Stimulated activated naive B cell treated with anti-CD40 and anti-IgM and Interleukin-4, amounts not matched to agents 10 μg/mL and 1 μg/mL and 100 μg/mL, for 72 hours (primary cell): ENCODE data around the gene CWC15.
A peak's percentile ranks its signal among the peaks of the same experiment; 100 is the strongest.

ENCODE experiments used
- ATAC-seq, 2 donors: fragments of 150-1000 bp; cut with Tn5 transposase; replicated peaks; 2 replicates each; pipeline ENCODE4 v1.10.0; 2021; ENCODE audit warnings: moderate library complexity in 1 of 2
- DNase-seq: peaks from one replicate; pipeline ENCODE4 v3.0.0; 2021
- H3K27ac Mint-ChIP-seq: one replicate; pipeline ENCODE4 v1.8.0; 2022; ENCODE audit warnings: mild to moderate bottlenecking, mixed read lengths
- H3K27me3 Mint-ChIP-seq, 2 donors: one replicate each; pipeline ENCODE4 v1.8.0; 2022; ENCODE audit warnings: mixed read lengths in 2 of 2
- H3K36me3 Mint-ChIP-seq, 2 donors: one replicate each; pipeline ENCODE4 v1.8.0; 2022; ENCODE audit warnings: mixed read lengths in 2 of 2, mild to moderate bottlenecking in 1 of 2
- H3K4me1 Mint-ChIP-seq, 2 donors: one replicate each; pipeline ENCODE4 v1.8.0; 2022; ENCODE audit warnings: mixed read lengths in 2 of 2, mild to moderate bottlenecking in 1 of 2
- H3K4me3 Mint-ChIP-seq, 2 donors: one replicate each; pipeline ENCODE4 v1.8.0; 2022; ENCODE audit warnings: mild to moderate bottlenecking in 2 of 2, mixed read lengths in 2 of 2, moderate library complexity in 1 of 2
- H3K9me3 Mint-ChIP-seq, 2 donors: one replicate each; pipeline ENCODE4 v1.8.0; 2022; ENCODE audit warnings: mixed read lengths in 2 of 2, mild to moderate bottlenecking in 1 of 2

Gene CWC15

GRCh38 chr11:94972700-94973098 lies 657 bp downstream of the CWC15 start:
- Mint-ChIP-seq H3K36me3 (peaks cover 26 to 30% of the 10 kb centered on the region in 2 donors), H3K27ac (peak overlapping the region; percentile 65), H3K4me1 (peaks cover 7 to 24% of the 10 kb centered on the region in 2 donors), H3K27me3 (no peaks in the 10 kb centered on the region), H3K9me3 (no peaks in the 10 kb centered on the region), H3K4me3 (peak overlapping the region; percentile 91 to 94)
- ATAC-seq (no peak), DNase-seq (no peak)

DNA sequence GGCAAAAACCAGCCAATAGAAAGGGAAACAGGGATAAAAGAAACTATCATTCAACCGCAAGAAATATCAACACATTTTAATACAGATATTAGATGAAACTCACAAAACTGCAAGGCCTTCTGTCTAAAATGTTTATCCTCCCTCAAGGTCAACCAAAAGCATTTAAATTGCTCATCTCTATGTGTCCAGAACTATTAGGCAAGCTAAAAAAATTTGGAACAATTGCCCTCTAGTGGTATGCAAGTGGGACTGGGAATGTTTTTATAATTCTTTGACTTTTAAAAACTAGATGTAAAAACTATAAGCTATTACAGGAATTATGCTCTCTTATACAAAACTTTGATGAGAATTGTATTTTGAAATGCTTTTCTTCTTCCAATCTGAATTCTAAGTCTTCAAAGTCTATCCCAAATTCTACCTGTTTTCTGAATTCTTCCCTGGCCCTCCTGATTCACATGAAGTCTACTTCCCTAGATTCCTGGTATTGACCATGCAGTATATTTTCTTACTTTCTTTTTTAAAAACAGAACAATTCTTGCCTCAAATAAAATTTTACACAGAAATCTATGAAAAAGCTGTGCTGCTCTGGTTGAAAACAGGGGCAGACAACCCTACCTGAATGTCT lies 4.9 kb downstream of the CWC15 start:
- Mint-ChIP-seq H3K27ac (no peak overlapping the region), H3K27me3 (no peaks in the 10 kb centered on the region), H3K9me3 (no peaks in the 10 kb centered on the region), H3K36me3 (peaks cover 29 to 49% of the 10 kb centered on the region in 2 donors), H3K4me1 (peaks cover 12 to 16% of the 10 kb centered on the region in 2 donors), H3K4me3 (no peak overlapping the region)
- DNase-seq (no peak), ATAC-seq (no peak)

- Mint-ChIP-seq H3K27me3 (no peaks in the 10 kb centered on the region), H3K4me1 (peaks cover 6 to 9% of the 10 kb centered on the region in 2 donors), H3K9me3 (no peaks in the 10 kb centered on the region), H3K4me3 (no peak overlapping the region), H3K36me3 (peaks cover 30 to 53% of the 10 kb centered on the region in 2 donors), H3K27ac (no peak overlapping the region)
- ATAC-seq = peak in 1 of 2 donors; percentile 33
- DNase-seq = no peak
These were observed 8.4 kb downstream of the CWC15 start for GRCh38 chr11:94964934-94965333.

GRCh38 chr11:94961255-94961654 lies 12.1 kb downstream of the CWC15 start:
- H3K36me3 Mint-ChIP-seq = peaks cover 14 to 38% of the 10 kb centered on the region in 2 donors
- H3K4me1 Mint-ChIP-seq = peaks cover 0 to 5% of the 10 kb centered on the region in 2 donors
- no peak for ATAC-seq
- no peaks in the 10 kb centered on the region for H3K27me3 Mint-ChIP-seq
- no peaks in the 10 kb centered on the region for H3K9me3 Mint-ChIP-seq
- no peak overlapping the region for H3K27ac Mint-ChIP-seq
- no peak for DNase-seq
- no peak overlapping the region for H3K4me3 Mint-ChIP-seq

DNA sequence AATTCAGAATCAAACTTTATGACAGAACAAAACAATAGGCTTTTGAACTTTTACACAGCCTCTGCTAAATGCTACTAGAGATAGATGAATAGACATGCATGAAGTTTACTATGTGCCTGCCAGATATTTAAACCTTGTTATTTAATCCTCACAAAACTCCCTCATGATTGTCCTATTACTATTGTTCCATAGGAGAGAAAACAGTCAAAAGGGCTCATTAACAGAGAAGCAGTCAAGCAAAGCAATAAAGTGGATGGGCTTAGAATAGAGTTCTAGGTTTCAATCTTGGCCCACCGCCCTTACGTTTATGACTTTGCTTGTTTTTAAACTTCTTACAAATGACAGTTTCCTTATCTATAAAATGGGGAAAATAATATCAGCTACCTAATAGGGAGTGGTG lies 12.9 kb downstream of the CWC15 start:
- ATAC-seq (no peak), DNase-seq (no peak)
- Mint-ChIP-seq H3K9me3 (no peaks in the 10 kb centered on the region), H3K4me3 (no peak overlapping the region), H3K27me3 (no peaks in the 10 kb centered on the region), H3K4me1 (peaks cover 0 to 3% of the 10 kb centered on the region in 2 donors), H3K27ac (no peak overlapping the region), H3K36me3 (peaks cover 12 to 30% of the 10 kb centered on the region in 2 donors)

DNA sequence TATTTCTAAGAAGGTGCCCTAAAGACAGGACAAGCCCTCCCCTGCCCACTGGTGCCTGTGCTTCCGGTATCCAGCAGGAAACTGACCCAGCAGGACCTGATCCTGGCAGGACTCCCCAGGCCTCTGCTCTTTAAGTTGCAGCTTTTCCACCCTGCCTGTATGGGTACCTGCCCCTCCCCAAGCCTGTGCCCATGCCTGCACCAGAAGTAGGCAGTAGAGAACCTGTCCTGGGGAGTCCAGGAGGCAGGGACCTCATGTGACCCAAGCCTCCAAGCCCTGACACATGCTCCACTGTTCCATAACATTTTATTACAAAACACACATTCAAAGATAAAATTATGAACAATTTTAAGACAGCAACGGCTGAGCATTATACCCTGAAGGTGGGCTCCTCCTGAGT lies 14.2 kb downstream of the CWC15 start:
- ATAC-seq (no peak), DNase-seq (no peak)
- Mint-ChIP-seq H3K4me1 (no peaks in the 10 kb centered on the region), H3K36me3 (peaks cover 8 to 19% of the 10 kb centered on the region in 2 donors), H3K4me3 (no peak overlapping the region), H3K27ac (peak overlapping the region; percentile 69), H3K9me3 (no peaks in the 10 kb centered on the region), H3K27me3 (no peaks in the 10 kb centered on the region)

GRCh38 chr11:94958121-94958696 lies 15.1 kb downstream of the CWC15 start:
- no peak for ATAC-seq
- no peak overlapping the region for H3K27ac Mint-ChIP-seq

DNA sequence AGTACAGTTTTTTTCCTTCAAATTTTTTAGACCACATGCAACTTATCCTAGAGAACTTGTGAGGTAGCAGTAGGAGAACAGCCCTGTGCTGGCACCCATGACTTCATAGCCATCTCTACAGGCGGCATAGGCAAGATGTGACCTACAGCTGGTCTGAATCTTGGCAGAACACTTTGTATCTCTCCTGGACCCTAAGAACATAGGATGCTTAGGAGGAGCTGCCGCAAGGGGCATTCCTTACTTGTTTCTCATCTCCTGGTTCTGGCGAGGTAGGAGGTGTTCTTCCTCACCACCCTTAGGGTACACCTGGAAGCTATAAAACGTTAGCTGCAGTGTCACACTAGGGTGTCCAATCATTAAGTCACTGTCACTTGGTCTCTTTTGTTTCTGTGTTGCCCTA lies 16.4 kb downstream of the CWC15 start:
- Mint-ChIP-seq H3K27ac (no peak overlapping the region), H3K9me3 (no peaks in the 10 kb centered on the region), H3K4me3 (no peak overlapping the region), H3K36me3 (peaks cover 5 to 14% of the 10 kb centered on the region in 2 donors), H3K4me1 (no peaks in the 10 kb centered on the region), H3K27me3 (no peaks in the 10 kb centered on the region)
- DNase-seq = no peak
- ATAC-seq = no peak

More at GRCh38 chr11:94958121-94958696, 15.1 kb downstream of the CWC15 start:
- H3K9me3 Mint-ChIP-seq = no peaks in the 10 kb centered on the region
- peaks cover 6 to 15% of the 10 kb centered on the region in 2 donors for H3K36me3 Mint-ChIP-seq
- H3K4me3 Mint-ChIP-seq = no peak overlapping the region
- no peak for DNase-seq
- H3K27me3 Mint-ChIP-seq = no peaks in the 10 kb centered on the region
- H3K4me1 Mint-ChIP-seq = no peaks in the 10 kb centered on the region

DNA sequence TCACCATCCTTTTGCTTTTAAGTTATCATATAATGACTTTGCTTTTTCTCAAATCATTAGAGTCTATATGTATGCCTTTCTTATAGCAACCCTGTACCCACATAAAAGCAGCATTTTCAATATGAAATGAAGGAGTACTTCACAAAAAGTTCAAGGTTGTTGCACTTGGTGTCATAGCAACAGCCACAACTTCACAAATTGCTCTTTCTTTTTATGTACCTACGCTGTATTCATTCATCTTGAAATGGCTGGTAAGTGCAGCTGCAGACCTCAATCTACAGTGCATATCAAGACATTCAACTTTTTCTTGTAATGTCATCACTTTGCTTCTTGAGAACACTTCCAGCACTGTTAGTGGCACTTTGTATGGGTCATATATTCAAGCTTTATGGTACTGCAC lies 18.6 kb downstream of the CWC15 start:
- peaks cover 0 to 4% of the 10 kb centered on the region in 2 donors for H3K27me3 Mint-ChIP-seq
- DNase-seq (no peak), ATAC-seq (no peak)
- H3K27ac Mint-ChIP-seq = no peak overlapping the region
- no peaks in the 10 kb centered on the region for H3K9me3 Mint-ChIP-seq
- no peak overlapping the region for H3K4me3 Mint-ChIP-seq
- no peaks in the 10 kb centered on the region for H3K4me1 Mint-ChIP-seq
- peaks cover 1 to 3% of the 10 kb centered on the region in 2 donors for H3K36me3 Mint-ChIP-seq

- no peaks in the 10 kb centered on the region for H3K36me3 Mint-ChIP-seq
- no peak overlapping the region for H3K4me3 Mint-ChIP-seq
- peaks cover 10 to 16% of the 10 kb centered on the region in 2 donors for H3K4me1 Mint-ChIP-seq
- DNase-seq (no peak), ATAC-seq (no peak)
- H3K27me3 Mint-ChIP-seq = peaks cover 5 to 8% of the 10 kb centered on the region in 2 donors
- H3K27ac Mint-ChIP-seq = no peak overlapping the region
- peaks cover 2 to 4% of the 10 kb centered on the region in 2 donors for H3K9me3 Mint-ChIP-seq
These were observed 25.2 kb downstream of the CWC15 start for GRCh38 chr11:94948070-94948617.

DNA sequence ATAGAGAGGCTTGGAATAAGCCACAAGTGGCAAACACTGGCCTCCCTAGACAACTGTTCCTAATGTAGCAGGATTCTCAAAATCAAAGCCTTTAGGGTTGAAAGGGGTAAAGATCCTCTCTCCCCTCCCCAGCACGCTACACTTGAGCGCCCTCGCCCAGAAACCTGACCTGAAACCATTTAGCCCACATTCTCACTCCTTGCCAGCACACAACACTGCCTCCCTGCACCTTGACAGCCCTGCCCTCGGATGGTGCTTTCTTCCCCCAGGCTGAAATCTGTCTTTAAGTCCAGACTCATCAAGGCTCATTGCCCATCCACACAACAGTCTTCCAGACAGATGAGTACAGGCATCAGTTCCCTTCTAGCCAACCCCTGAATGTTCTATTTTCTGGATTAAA lies 26.5 kb downstream of the CWC15 start:
- H3K36me3 Mint-ChIP-seq = no peaks in the 10 kb centered on the region
- peaks cover 5 to 8% of the 10 kb centered on the region in 2 donors for H3K27me3 Mint-ChIP-seq
- H3K4me1 Mint-ChIP-seq = peaks cover 10 to 16% of the 10 kb centered on the region in 2 donors
- H3K9me3 Mint-ChIP-seq = peaks cover 2 to 4% of the 10 kb centered on the region in 2 donors
- DNase-seq (no peak), ATAC-seq (no peak)
- no peak overlapping the region for H3K27ac Mint-ChIP-seq
- H3K4me3 Mint-ChIP-seq = no peak overlapping the region

- Mint-ChIP-seq H3K4me1 (no peaks in the 10 kb centered on the region), H3K36me3 (no peaks in the 10 kb centered on the region), H3K9me3 (peaks cover 2 to 4% of the 10 kb centered on the region in 2 donors), H3K4me3 (no peak overlapping the region), H3K27me3 (peaks cover 5% of the 10 kb centered on the region in 2 donors), H3K27ac (no peak overlapping the region)
- DNase-seq = no peak
- ATAC-seq = no peak
These were observed 32.2 kb downstream of the CWC15 start for GRCh38 chr11:94941131-94941530.

GRCh38 chr11:94939346-94939745 lies 34.0 kb downstream of the CWC15 start:
- Mint-ChIP-seq H3K27me3 (peaks cover 5% of the 10 kb centered on the region in 2 donors), H3K4me3 (no peak overlapping the region), H3K27ac (no peak overlapping the region), H3K9me3 (peaks cover 2 to 4% of the 10 kb centered on the region in 2 donors), H3K36me3 (no peaks in the 10 kb centered on the region), H3K4me1 (peaks cover 0 to 2% of the 10 kb centered on the region in 2 donors)
- DNase-seq (no peak), ATAC-seq (no peak)

- Mint-ChIP-seq H3K4me1 (peaks cover 0 to 10% of the 10 kb centered on the region in 2 donors), H3K36me3 (no peaks in the 10 kb centered on the region), H3K9me3 (peaks cover under 1 to 2% of the 10 kb centered on the region in 2 donors), H3K27me3 (peaks cover 0 to 2% of the 10 kb centered on the region in 2 donors), H3K27ac (no peak overlapping the region), H3K4me3 (no peak overlapping the region)
- DNase-seq = no peak
- no peak for ATAC-seq
These were observed 35.0 kb downstream of the CWC15 start for GRCh38 chr11:94938095-94939055.
